Upper lobe of left lung (tissue), 4 donors: Measurements from ENCODE around the gene CMPK2.

Experiments used
- EP300 ChIP-seq, 4 donors: sonication (generic); formaldehyde crosslinking; IDR thresholded peaks; one replicate each; pipeline ENCODE4 v1.5.1; 2017; ENCODE audit warnings: antibody characterized with exemption in 4 of 4, control low read depth in 2 of 4
- TF ChIP-seq, protein P1 (sequence below), 6 experiments: fragments of 450-650 bp in 4 of 6; fragments of 200-600 bp in 2 of 6; sonication (generic) in 2 of 6; IDR thresholded peaks; one replicate each; pipeline ENCODE4 v1.5.1; 2016 to 2019; ENCODE audit warnings: antibody characterized with exemption in 6 of 6

DNA sequence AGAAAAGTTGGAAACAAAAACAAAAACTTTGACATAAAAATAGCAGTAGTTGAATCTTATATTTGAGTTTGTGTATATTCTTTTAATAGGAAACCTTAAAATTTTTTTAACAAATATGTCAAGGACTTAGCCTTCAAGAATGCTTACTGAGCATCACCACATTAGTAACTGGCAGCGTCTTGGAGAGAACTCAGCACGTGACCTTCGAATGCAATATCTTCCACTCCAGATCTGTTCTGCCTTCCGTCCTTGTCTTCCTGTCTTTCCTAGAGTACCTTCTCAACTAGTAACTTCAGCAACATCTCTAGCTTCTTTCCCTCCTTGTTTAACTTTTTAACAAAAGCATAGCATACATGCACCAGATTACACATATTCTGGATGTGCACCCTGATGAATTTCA, 12.8 kb upstream of the CMPK2 start:
- TF ChIP-seq, protein P1, sequence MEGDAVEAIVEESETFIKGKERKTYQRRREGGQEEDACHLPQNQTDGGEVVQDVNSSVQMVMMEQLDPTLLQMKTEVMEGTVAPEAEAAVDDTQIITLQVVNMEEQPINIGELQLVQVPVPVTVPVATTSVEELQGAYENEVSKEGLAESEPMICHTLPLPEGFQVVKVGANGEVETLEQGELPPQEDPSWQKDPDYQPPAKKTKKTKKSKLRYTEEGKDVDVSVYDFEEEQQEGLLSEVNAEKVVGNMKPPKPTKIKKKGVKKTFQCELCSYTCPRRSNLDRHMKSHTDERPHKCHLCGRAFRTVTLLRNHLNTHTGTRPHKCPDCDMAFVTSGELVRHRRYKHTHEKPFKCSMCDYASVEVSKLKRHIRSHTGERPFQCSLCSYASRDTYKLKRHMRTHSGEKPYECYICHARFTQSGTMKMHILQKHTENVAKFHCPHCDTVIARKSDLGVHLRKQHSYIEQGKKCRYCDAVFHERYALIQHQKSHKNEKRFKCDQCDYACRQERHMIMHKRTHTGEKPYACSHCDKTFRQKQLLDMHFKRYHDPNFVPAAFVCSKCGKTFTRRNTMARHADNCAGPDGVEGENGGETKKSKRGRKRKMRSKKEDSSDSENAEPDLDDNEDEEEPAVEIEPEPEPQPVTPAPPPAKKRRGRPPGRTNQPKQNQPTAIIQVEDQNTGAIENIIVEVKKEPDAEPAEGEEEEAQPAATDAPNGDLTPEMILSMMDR (IDR thresholded peaks at IDR 0.05) = no peak
- no peak for TF ChIP-seq EP300 (IDR thresholded peaks at IDR 0.05)
